ENCODE results near the gene GPR39.

Gene GPR39

DNA sequence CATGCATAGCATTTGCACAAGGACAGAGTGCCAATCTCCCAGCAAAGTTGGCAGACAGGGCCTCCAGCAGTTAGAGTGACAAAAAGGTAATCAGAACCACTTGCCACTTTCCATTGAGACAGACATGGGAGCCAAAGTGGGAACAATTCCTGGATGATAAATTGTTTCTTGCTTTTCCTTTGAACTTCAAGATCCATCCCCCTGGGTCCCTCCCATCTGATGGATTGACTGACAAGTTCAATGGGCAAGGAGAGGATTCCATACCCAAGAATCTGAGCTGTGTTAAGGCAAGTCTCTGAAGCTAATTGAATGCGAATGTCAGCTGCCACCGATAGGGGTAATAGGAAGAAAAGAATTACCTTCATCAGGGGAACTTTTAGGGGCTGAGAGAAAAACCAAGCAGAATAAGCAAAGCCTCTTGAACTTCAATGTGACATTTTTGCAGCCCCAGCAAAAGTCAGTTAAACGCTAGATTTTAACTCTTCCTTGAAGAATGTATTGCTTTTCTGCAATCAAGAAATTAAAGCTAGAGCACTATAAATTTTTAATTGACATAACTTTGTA lies 156.9 kb downstream of the GPR39 start:
- Histone ChIP-seq H3K9me3 (ENCODE audit: low read length) (no peaks in the 10 kb centered on the region), H3K36me3 (ENCODE audit: insufficient read depth, low read length) (no peaks in the 10 kb centered on the region), H3K27ac (ENCODE audit: low read depth, low read length) (no peak overlapping the region), H3K27me3 (ENCODE audit: control insufficient read depth in 1 of 2, insufficient read depth in 2 of 2, low read length in 2 of 2) (no peaks in the 10 kb centered on the region), H3K9ac (ENCODE audit: low read length) (no peak overlapping the region), H3K4me3 (ENCODE audit: low read depth in 1 of 2, low read length in 2 of 2) (no peak overlapping the region), H3K4me1 (ENCODE audit: insufficient read depth, low read length) (no peaks in the 10 kb centered on the region)

DNA sequence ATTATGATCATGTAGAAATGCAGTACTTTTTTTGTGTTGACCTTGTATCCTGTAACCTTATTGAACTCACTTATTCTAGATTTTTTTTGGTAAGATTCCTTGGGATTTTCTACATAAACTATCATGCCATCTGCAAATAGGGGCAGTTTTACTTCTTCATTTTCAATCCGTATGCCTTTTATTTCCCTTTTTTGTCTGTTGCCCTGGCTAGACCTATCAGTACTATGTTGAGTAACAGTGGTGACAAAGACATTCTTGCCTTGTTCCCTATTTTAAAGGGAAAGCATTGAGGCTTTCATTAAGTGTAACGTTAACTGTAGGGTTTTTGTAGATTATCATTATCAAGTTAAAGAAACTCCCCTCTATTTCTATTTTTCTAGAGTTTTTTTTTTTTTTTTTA lies 161.1 kb downstream of the GPR39 start:
- Histone ChIP-seq H3K9me3 (ENCODE audit: low read length) (no peaks in the 10 kb centered on the region), H3K36me3 (ENCODE audit: insufficient read depth, low read length) (no peaks in the 10 kb centered on the region), H3K9ac (ENCODE audit: low read length) (no peak overlapping the region), H3K4me3 (ENCODE audit: low read depth in 1 of 2, low read length in 2 of 2) (no peak overlapping the region), H3K27ac (ENCODE audit: low read depth, low read length) (no peak overlapping the region), H3K27me3 (ENCODE audit: control insufficient read depth in 1 of 2, insufficient read depth in 2 of 2, low read length in 2 of 2) (no peaks in the 10 kb centered on the region), H3K4me1 (ENCODE audit: insufficient read depth, low read length) (no peaks in the 10 kb centered on the region)

DNA sequence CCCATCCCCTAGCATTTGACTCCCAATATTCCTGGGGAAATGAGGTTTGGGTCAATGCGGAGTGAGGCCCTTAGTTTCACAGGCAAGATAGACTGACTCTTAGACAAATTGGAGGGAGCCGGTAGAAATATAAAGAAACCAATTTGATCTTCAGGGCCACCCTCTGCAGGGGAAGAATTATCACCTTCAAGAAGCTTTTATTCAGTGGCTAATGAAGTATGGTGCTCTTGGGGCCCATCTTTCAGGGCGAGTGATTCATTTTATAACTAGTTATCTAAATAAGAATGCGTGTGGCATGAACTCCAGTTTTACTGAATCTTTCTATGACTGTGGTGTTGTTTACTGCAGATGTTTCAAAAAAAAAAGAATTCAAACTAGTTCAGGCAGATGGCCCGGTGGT lies 165.0 kb downstream of the GPR39 start:
- Histone ChIP-seq H3K4me1 (ENCODE audit: insufficient read depth, low read length) (no peaks in the 10 kb centered on the region), H3K27me3 (ENCODE audit: control insufficient read depth in 1 of 2, insufficient read depth in 2 of 2, low read length in 2 of 2) (no peaks in the 10 kb centered on the region), H3K9me3 (ENCODE audit: low read length) (no peaks in the 10 kb centered on the region), H3K9ac (ENCODE audit: low read length) (no peak overlapping the region), H3K4me3 (ENCODE audit: low read depth in 1 of 2, low read length in 2 of 2) (no peak overlapping the region), H3K36me3 (ENCODE audit: insufficient read depth, low read length) (no peaks in the 10 kb centered on the region), H3K27ac (ENCODE audit: low read depth, low read length) (no peak overlapping the region)

DNA sequence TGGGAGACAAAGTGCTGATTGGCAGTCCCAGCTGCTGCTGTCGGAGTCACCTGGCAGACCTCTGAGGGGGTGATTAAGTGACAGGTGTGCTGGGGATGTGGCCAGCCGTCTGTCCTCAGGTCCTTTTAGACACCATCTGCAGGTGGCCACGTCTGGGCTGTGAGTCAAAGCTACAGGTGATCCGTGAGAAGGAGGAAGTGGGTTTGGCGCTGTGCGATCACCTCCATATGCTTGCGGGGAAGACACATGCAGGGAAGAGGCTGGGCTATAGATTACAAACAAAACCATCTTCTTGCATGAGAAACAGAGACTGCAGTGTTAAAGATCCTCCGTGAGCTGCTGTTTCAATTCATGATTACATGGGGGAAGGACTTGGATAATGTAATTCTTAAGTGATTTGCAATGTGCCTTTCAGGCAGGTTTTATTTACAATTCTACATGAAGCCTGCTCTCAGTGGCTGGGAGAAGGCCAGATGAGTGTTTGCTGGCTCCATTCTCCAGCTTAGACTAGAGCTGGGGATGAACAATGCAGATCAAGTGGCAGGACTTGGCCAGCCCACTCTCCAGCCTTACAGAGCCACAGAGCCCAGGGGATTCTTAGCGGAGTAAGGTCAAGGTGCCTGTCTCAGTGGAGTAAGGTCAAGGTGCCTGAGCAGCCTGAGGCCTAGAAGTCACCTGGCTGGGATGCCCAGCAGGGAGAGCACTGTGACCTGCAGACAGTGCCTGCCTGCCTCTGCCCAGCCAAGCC lies 165.6 kb downstream of the GPR39 start:
- Histone ChIP-seq H3K27ac (ENCODE audit: low read depth, low read length) (no peak overlapping the region), H3K36me3 (ENCODE audit: insufficient read depth, low read length) (no peaks in the 10 kb centered on the region), H3K9me3 (ENCODE audit: low read length) (no peaks in the 10 kb centered on the region), H3K9ac (ENCODE audit: low read length) (no peak overlapping the region), H3K4me3 (ENCODE audit: low read depth in 1 of 2, low read length in 2 of 2) (no peak overlapping the region), H3K4me1 (ENCODE audit: insufficient read depth, low read length) (no peaks in the 10 kb centered on the region), H3K27me3 (ENCODE audit: control insufficient read depth in 1 of 2, insufficient read depth in 2 of 2, low read length in 2 of 2) (no peaks in the 10 kb centered on the region)

DNA sequence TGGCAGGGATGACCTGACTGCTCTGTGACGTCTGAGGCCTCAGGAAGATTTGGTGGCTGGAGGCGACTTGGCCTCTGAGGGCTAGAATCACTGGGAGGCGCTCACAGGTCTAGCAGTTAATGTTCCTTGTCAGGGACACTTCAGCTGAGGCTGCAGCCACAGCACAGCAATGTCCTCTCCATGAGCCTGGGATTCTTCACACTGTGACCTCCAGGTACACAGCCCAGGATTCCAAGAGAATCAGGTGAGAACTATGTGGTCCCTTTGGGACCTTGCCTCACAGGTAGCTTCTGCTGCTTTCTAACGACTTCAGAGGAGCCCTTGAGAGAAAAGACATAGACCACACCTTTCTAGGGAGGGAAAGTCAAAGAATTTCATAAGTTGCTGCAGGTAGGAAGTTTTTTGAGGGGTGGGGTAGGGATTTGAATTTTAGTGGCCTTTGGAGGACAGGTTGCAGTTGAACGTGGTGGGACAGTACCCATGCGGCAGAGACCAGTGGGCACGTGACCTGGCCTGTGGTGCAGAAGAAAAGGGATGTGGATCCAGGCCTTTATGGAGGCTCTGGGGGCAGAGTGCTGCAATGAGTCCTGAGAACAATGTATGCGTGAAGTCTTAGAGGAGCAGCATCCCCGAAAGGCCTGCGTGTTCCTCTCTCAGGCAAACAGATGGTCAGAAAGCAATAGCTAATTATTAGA lies 167.2 kb downstream of the GPR39 start:
- Histone ChIP-seq H3K27me3 (ENCODE audit: control insufficient read depth in 1 of 2, insufficient read depth in 2 of 2, low read length in 2 of 2) (no peaks in the 10 kb centered on the region), H3K9ac (ENCODE audit: low read length) (no peak overlapping the region), H3K27ac (ENCODE audit: low read depth, low read length) (no peak overlapping the region), H3K36me3 (ENCODE audit: insufficient read depth, low read length) (no peaks in the 10 kb centered on the region), H3K9me3 (ENCODE audit: low read length) (no peaks in the 10 kb centered on the region), H3K4me3 (ENCODE audit: low read depth in 1 of 2, low read length in 2 of 2) (no peak overlapping the region), H3K4me1 (ENCODE audit: insufficient read depth, low read length) (no peaks in the 10 kb centered on the region)

DNA sequence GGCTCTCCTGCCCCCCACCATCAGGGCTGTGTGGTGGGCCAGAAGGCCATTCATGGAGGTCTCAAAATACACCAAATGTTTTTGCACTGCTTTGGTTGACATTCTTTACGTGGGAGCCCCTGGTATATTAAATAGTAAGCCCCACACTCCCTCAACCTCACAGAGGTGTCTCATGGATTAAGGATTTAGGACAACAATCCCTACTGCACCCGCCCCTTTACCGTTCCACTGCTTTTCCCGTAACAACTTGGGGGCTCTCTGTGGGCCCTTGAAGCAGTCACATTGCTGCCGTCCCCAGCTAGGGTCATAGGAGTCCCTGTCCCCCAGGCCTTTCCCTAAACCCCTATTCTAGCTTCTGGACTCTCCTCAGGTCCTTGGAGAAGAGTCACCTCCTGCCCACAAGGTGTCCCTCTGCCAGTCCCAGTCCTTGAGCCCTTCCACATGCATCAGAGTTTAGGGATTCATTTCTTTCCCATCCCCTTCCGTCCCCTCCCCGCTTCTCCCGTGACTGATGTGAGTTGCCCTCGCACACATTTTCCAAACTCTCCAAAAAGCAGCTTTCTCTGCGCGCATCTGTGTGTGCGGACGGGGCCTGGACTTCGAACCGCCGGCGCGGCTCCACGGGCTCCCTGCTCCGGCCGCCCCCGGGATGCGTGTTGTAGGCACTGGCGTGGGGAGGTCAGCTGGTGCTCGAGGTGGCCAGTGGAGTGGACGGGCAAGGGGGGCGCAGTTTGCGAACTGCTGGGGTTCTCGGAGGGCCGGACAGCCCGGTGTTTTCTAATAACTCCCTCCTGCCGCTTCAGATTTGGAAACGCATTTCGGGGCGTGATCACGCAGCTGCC lies 168.6 kb downstream of the GPR39 start:
- no peaks in the 10 kb centered on the region for H3K36me3 ChIP-seq (ENCODE audit: insufficient read depth, low read length)
- no peaks in the 10 kb centered on the region for H3K27me3 ChIP-seq (ENCODE audit: control insufficient read depth in 1 of 2, insufficient read depth in 2 of 2, low read length in 2 of 2)
- H3K4me3 ChIP-seq (ENCODE audit: low read depth in 1 of 2, low read length in 2 of 2): no peak overlapping the region
- H3K27ac ChIP-seq (ENCODE audit: low read depth, low read length): no peak overlapping the region
- no peaks in the 10 kb centered on the region for H3K9me3 ChIP-seq (ENCODE audit: low read length)
- no peak overlapping the region for H3K9ac ChIP-seq (ENCODE audit: low read length)
- no peaks in the 10 kb centered on the region for H3K4me1 ChIP-seq (ENCODE audit: insufficient read depth, low read length)

DNA sequence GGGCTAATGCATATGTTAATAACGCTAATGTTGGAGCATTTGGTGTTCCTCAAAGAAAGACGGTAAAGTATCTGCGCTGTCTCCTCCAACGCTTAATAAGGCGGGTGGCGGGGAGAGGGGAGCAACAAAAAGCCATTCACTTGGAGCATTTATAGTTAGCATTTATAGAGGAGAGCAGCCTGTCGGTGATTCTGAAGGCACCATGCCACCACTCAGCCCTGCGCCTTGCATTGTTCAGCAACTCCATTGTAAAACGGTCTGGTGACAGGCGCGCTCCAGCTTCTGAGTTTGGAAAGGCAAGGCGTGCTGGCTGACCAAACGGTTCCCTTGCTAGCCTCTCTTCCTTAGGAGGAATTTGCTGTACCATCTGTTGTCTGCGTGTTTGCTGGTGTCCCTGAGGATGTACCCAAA lies 169.5 kb downstream of the GPR39 start:
- no peak overlapping the region for H3K27ac ChIP-seq (ENCODE audit: low read depth, low read length)
- H3K9ac ChIP-seq (ENCODE audit: low read length): no peak overlapping the region
- no peaks in the 10 kb centered on the region for H3K36me3 ChIP-seq (ENCODE audit: insufficient read depth, low read length)
- no peaks in the 10 kb centered on the region for H3K9me3 ChIP-seq (ENCODE audit: low read length)
- no peaks in the 10 kb centered on the region for H3K27me3 ChIP-seq (ENCODE audit: control insufficient read depth in 1 of 2, insufficient read depth in 2 of 2, low read length in 2 of 2)
- H3K4me1 ChIP-seq (ENCODE audit: insufficient read depth, low read length): no peaks in the 10 kb centered on the region
- no peak overlapping the region for H3K4me3 ChIP-seq (ENCODE audit: low read depth in 1 of 2, low read length in 2 of 2)

DNA sequence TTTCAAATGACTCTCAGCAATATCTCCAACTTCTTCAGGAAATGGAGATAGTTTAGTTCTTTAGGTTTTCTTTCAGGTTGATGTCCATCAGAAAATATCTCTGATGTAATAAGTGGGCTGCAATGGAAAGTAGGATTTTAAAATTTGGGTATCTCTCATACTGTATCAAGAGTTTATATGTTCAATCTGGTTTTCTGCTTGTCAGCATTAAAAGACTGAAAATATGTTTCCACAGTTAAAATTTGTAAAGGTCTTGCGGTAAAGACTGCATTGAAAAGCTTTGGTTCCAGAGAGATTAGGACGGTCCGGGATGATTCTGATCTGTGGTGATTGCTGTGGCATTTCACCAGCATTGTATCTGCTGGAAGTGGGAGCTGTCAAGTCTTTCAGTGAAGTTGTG lies 170.2 kb downstream of the GPR39 start:
- Histone ChIP-seq H3K36me3 (ENCODE audit: insufficient read depth, low read length) (no peaks in the 10 kb centered on the region), H3K27ac (ENCODE audit: low read depth, low read length) (no peak overlapping the region), H3K4me1 (ENCODE audit: insufficient read depth, low read length) (no peaks in the 10 kb centered on the region), H3K9me3 (ENCODE audit: low read length) (no peaks in the 10 kb centered on the region), H3K4me3 (ENCODE audit: low read depth in 1 of 2, low read length in 2 of 2) (no peak overlapping the region), H3K27me3 (ENCODE audit: control insufficient read depth in 1 of 2, insufficient read depth in 2 of 2, low read length in 2 of 2) (no peaks in the 10 kb centered on the region), H3K9ac (ENCODE audit: low read length) (no peak overlapping the region)

DNA sequence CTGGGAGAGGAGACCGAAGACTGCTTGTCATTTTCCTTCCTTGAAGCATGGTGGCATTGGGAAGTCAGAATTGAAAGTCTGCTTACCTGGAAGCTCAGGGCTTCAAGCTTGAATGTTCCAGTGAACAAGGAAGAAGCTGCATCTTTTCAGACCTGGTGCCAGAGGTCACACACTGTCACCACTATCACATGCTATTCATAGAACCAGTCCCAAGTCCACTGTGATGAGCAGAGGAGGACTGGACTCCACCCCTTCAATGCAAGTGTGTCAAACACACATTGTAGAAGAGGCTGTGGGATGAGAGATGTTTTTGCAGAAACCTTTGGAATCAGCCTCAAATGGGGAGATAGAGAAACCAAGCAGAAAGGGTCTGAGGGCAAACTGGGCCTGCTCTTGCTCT lies 172.0 kb downstream of the GPR39 start:
- Histone ChIP-seq H3K36me3 (ENCODE audit: insufficient read depth, low read length) (no peaks in the 10 kb centered on the region), H3K27me3 (ENCODE audit: control insufficient read depth in 1 of 2, insufficient read depth in 2 of 2, low read length in 2 of 2) (no peaks in the 10 kb centered on the region), H3K4me3 (ENCODE audit: low read depth in 1 of 2, low read length in 2 of 2) (no peak overlapping the region), H3K9ac (ENCODE audit: low read length) (no peak overlapping the region), H3K9me3 (ENCODE audit: low read length) (no peaks in the 10 kb centered on the region), H3K27ac (ENCODE audit: low read depth, low read length) (no peak overlapping the region), H3K4me1 (ENCODE audit: insufficient read depth, low read length) (no peaks in the 10 kb centered on the region)

DNA sequence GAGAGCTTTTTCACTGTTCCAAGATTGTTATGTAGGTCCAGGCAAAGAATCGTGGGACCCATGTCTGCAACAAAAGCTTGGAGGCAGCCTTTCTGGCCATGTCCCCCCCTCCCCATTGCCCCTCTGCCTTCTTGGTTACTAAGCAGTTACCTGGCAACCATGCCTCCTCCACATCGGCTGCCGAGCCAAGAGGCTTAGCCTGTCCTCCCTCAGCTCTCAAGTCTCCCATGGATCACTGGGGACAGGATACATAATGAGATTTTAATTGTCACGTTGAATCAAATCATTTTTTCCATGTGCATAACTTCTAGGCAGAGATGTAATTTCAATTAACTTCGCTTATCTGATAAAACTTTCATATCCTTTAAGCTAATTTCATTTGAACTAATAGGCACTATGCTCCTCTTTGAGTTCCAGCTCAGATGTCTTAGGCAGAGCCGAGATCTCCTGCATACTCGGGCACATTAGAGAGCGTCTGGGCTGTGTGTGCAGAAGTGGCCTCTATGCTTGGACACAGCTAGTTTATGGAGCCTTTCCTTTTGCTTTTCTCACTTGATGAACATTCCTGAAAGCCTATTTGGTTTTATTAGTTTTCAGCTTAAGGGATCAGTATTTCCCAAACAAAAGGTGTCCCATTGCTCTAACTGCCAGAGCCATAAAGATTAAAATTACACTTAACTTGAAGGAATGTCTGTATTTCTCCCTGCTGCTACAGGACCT lies 172.7 kb downstream of the GPR39 start:
- Histone ChIP-seq H3K9me3 (ENCODE audit: low read length) (no peaks in the 10 kb centered on the region), H3K27me3 (ENCODE audit: control insufficient read depth in 1 of 2, insufficient read depth in 2 of 2, low read length in 2 of 2) (no peaks in the 10 kb centered on the region), H3K36me3 (ENCODE audit: insufficient read depth, low read length) (no peaks in the 10 kb centered on the region), H3K27ac (ENCODE audit: low read depth, low read length) (no peak overlapping the region), H3K4me3 (ENCODE audit: low read depth in 1 of 2, low read length in 2 of 2) (no peak overlapping the region), H3K4me1 (ENCODE audit: insufficient read depth, low read length) (no peaks in the 10 kb centered on the region), H3K9ac (ENCODE audit: low read length) (no peak overlapping the region)

DNA sequence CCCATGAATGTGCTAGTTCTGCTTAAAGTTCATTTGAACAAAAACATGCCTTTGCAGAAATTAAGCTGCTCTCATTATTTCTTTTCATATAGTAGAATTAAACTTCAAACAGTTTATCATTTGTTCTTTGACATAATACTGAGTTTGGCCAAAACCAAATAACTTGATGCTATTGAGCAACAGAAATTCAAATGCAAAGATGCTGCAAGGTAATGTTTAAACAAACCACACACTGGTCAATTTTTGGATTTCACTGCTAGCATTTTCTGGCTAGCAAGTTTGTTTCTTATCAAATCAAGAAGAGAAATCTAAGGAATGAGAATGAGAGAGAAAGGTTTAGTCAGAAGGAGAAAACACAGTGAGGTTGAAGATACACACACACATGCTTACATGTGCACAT lies 173.4 kb downstream of the GPR39 start:
- Histone ChIP-seq H3K9me3 (ENCODE audit: low read length) (no peaks in the 10 kb centered on the region), H3K4me3 (ENCODE audit: low read depth in 1 of 2, low read length in 2 of 2) (no peak overlapping the region), H3K4me1 (ENCODE audit: insufficient read depth, low read length) (no peaks in the 10 kb centered on the region), H3K27me3 (ENCODE audit: control insufficient read depth in 1 of 2, insufficient read depth in 2 of 2, low read length in 2 of 2) (no peaks in the 10 kb centered on the region), H3K9ac (ENCODE audit: low read length) (no peak overlapping the region), H3K27ac (ENCODE audit: low read depth, low read length) (no peak overlapping the region), H3K36me3 (ENCODE audit: insufficient read depth, low read length) (no peaks in the 10 kb centered on the region)

Measured in muscle layer of colon (tissue), 2 donors.